CD14-positive monocyte (primary cell): Measurements from ENCODE around the gene BICD1. TPM values are rescaled to one million over a fixed set of nuclear protein-coding genes. Genes with fewer than 3 reads are reported as not detected.

Experiments used
- DNase-seq, 3 donors: peaks; one replicate each; pipeline ENCODE4 v3.0.0-alpha.2; 2011 to 2022
- H2AFZ ChIP-seq: 2 replicates; pipeline ENCODE4 v1.6.0; 2012; ENCODE audit warnings: mild to moderate bottlenecking, low read depth, low read length, inconsistent platforms; ENCODE audit not compliant: insufficient read depth, poor library complexity, severe bottlenecking
- H3K27ac ChIP-seq, 2 donors: 1 replicate in 1 of 2; 2 replicates in 1 of 2; pipeline ENCODE4 v1.5.1; 2012 to 2013; ENCODE audit warnings: low read length in 2 of 2, control low read depth in 1 of 2, inconsistent platforms in 1 of 2, low read depth in 1 of 2, mild to moderate bottlenecking in 1 of 2
- H3K27me3 ChIP-seq, 2 donors: one replicate each; pipeline versions ENCODE4 v1.6.0 to v1.6.1; 2011 to 2013; ENCODE audit warnings: low read length in 2 of 2; ENCODE audit not compliant: control insufficient read depth in 2 of 2, insufficient read depth in 2 of 2
- H3K36me3 ChIP-seq, 2 donors: replicated peaks in 1 of 2; 1 replicate in 1 of 2; 2 replicates in 1 of 2; pipeline versions ENCODE4 v1.5.1 to v1.6.1; 2012 to 2013; ENCODE audit warnings: low read length in 2 of 2, control low read depth in 1 of 2, inconsistent platforms in 1 of 2, mild to moderate bottlenecking in 1 of 2; ENCODE audit not compliant: insufficient read depth in 2 of 2, control insufficient read depth in 1 of 2
- H3K4me1 ChIP-seq, 2 donors: 1 replicate in 1 of 2; 2 replicates in 1 of 2; pipeline versions ENCODE4 v1.5.1 to v1.6.1; 2012 to 2013; ENCODE audit warnings: low read length in 2 of 2, control low read depth in 1 of 2, inconsistent platforms in 1 of 2, mild to moderate bottlenecking in 1 of 2, moderate library complexity in 1 of 2; ENCODE audit not compliant: insufficient read depth in 2 of 2, control insufficient read depth in 1 of 2
- H3K4me2 ChIP-seq: replicated peaks from 2 replicates; pipeline ENCODE3; 2012; ENCODE audit warnings: low read length, moderate library complexity, mild to moderate bottlenecking; ENCODE audit not compliant: poor library complexity, severe bottlenecking; ENCODE audit errors: extremely low read depth
- H3K4me3 ChIP-seq, 3 experiments: fragments of 200-600 bp in 1 of 3; sonication (generic) in 1 of 3; replicated peaks in 1 of 3; 1 replicate in 2 of 3; 2 replicates in 1 of 3; pipeline ENCODE4 v1.5.1; 2011 to 2013; ENCODE audit warnings: low read length in 3 of 3, mild to moderate bottlenecking in 3 of 3, control low read depth in 2 of 3, low read depth in 2 of 3, inconsistent platforms in 1 of 3, moderate library complexity in 1 of 3
- H3K79me2 ChIP-seq: 2 replicates; pipeline ENCODE4 v1.6.0; 2012; ENCODE audit warnings: mild to moderate bottlenecking, control low read depth, inconsistent platforms, low read length, moderate library complexity; ENCODE audit not compliant: insufficient read depth
- H3K9ac ChIP-seq: 2 replicates; pipeline ENCODE4 v1.6.0; 2017; ENCODE audit warnings: low read length, mild to moderate bottlenecking; ENCODE audit not compliant: insufficient read depth, poor library complexity, severe bottlenecking
- H3K9me3 ChIP-seq, 2 donors: replicated peaks in 1 of 2; 1 replicate in 1 of 2; 2 replicates in 1 of 2; pipeline versions ENCODE4 v1.5.1 to v1.6.1; 2012 to 2013; ENCODE audit warnings: low read length in 2 of 2, control low read depth in 1 of 2; ENCODE audit not compliant: control insufficient read depth in 1 of 2, insufficient read depth in 1 of 2
- H4K20me1 ChIP-seq: 2 replicates; pipeline ENCODE4 v1.6.0; 2012; ENCODE audit warnings: mild to moderate bottlenecking, low read length, control low read depth, moderate library complexity; ENCODE audit not compliant: insufficient read depth
- H3K27ac Mint-ChIP-seq, 7 donors: one replicate each; pipeline ENCODE4 v1.8.0; 2020; ENCODE audit warnings: mild to moderate bottlenecking in 7 of 7, mixed read lengths in 7 of 7, moderate library complexity in 6 of 7, inconsistent platforms in 2 of 7
- H3K27me3 Mint-ChIP-seq, 3 donors: one replicate each; pipeline ENCODE4 v1.8.0; 2021 to 2022; ENCODE audit warnings: low read depth in 3 of 3, mild to moderate bottlenecking in 3 of 3, mixed read lengths in 3 of 3, moderate library complexity in 3 of 3, inconsistent platforms in 1 of 3
- H3K36me3 Mint-ChIP-seq, 2 donors: one replicate each; pipeline ENCODE4 v1.8.0; 2020; ENCODE audit warnings: mixed read lengths in 2 of 2, inconsistent platforms in 1 of 2, mild to moderate bottlenecking in 1 of 2
- H3K4me1 Mint-ChIP-seq: one replicate; pipeline ENCODE4 v1.8.0; 2020; ENCODE audit warnings: mild to moderate bottlenecking, mixed read lengths
- H3K4me3 Mint-ChIP-seq, 2 donors: one replicate each; pipeline ENCODE4 v1.8.0; 2020; ENCODE audit warnings: mild to moderate bottlenecking in 2 of 2, mixed read lengths in 2 of 2, moderate library complexity in 1 of 2
- H3K9me3 Mint-ChIP-seq, 7 donors: one replicate each; pipeline ENCODE4 v1.8.0; 2020 to 2022; ENCODE audit warnings: mixed read lengths in 7 of 7, mild to moderate bottlenecking in 6 of 7, moderate library complexity in 6 of 7, inconsistent platforms in 2 of 7
- CTCF ChIP-seq: fragments of 200-600 bp; IDR thresholded peaks from one replicate; pipeline ENCODE4 v1.8.0; 2022; ENCODE audit warnings: antibody characterized with exemption, mild to moderate bottlenecking
- WGBS: methylation state at CpG from one replicate; pipeline ENCODE4 v1.1.5; 2013; ENCODE audit warnings: missing lambda C conversion rate; ENCODE audit not compliant: insufficient coverage; 5-methylcytosine and 5-hydroxymethylcytosine counted together
- intact Hi-C, 2 donors: fragments of 100-400 bp; cut with micrococcal nuclease; formaldehyde crosslinking; loops; one replicate each; pipeline versions ENCODE4 v1.15.0 to v1.15.1; 2023
- polyA plus RNA-seq, 3 donors: library from polyadenylated mRNA; depleted of rRNA in 1 of 3; unstranded in 2 of 3; stranded (reverse) in 1 of 3; fragments of 300-500 nt in 2 of 3; fragments of >200 nt in 1 of 3; fragmentation: Illumina TruSeq in 2 of 3; gene quantifications; 1 replicate in 2 of 3; 2 replicates in 1 of 3; pipeline ENCODE4 v1.2.3, GENCODE V29; 2012 to 2021

The BICD1 gene
- polyA plus RNA-seq, 3 donors, result 0.55 to 2.1 (median 1.6) TPM

GRCh38 chr12:32211066-32211899, 104.6 kb downstream of the BICD1 start:
- TF ChIP-seq CTCF, result no peak
- Histone ChIP-seq H3K4me3 (no peak overlapping the region), H3K27ac (no peak overlapping the region), H3K4me1 (peaks cover 5 to 6% of the 10 kb centered on the region in 2 donors), H3K79me2 (no peaks in the 10 kb centered on the region), H3K9ac (no peak overlapping the region), H3K27me3 (no peaks in the 10 kb centered on the region), H3K9me3 (no peaks in the 10 kb centered on the region), H4K20me1 (no peaks in the 10 kb centered on the region), H3K36me3 (no peaks in the 10 kb centered on the region), H3K4me2 (no peak overlapping the region), H2AFZ (peak overlapping the region; percentile 18)
- WGBS, result 6% methylated on average over 2 of the region's 2 CpGs
- no peak for DNase-seq
- peaks cover 13% of the 10 kb centered on the region for H3K4me1 Mint-ChIP-seq
- H3K36me3 Mint-ChIP-seq, result no peaks in the 10 kb centered on the region
- intact Hi-C loops, result no loop called here
- peaks cover 0 to 2% (median 0%) of the 10 kb centered on the region in 7 donors for H3K9me3 Mint-ChIP-seq
- no peak overlapping the region for H3K27ac Mint-ChIP-seq
- no peaks in the 10 kb centered on the region for H3K27me3 Mint-ChIP-seq
- H3K4me3 Mint-ChIP-seq, result no peak overlapping the region

GRCh38 chr12:32211900-32212156, 105.2 kb downstream of the BICD1 start:
- no peak overlapping the region for H3K9ac ChIP-seq
- Mint-ChIP-seq H3K4me1 (peaks cover 16% of the 10 kb centered on the region), H3K9me3 (peaks cover 0 to 2% (median 0%) of the 10 kb centered on the region in 7 donors), H3K36me3 (no peaks in the 10 kb centered on the region), H3K27me3 (no peaks in the 10 kb centered on the region), H3K27ac (no peak overlapping the region), H3K4me3 (no peak overlapping the region)
- H3K4me3 ChIP-seq, result no peak overlapping the region
- H3K27me3 ChIP-seq, result no peaks in the 10 kb centered on the region
- H2AFZ ChIP-seq, result peak overlapping the region; percentile 18
- H3K36me3 ChIP-seq, result no peaks in the 10 kb centered on the region
- WGBS, result no CpG with 5 or more reads among the region's 2 CpGs
- H4K20me1 ChIP-seq, result no peaks in the 10 kb centered on the region
- no peak for DNase-seq
- no peak overlapping the region for H3K27ac ChIP-seq
- no peaks in the 10 kb centered on the region for H3K79me2 ChIP-seq
- peaks cover 6% of the 10 kb centered on the region in 2 donors for H3K4me1 ChIP-seq
- no peaks in the 10 kb centered on the region for H3K9me3 ChIP-seq
- TF ChIP-seq CTCF, result no peak
- intact Hi-C loops, result no loop called here
- no peak overlapping the region for H3K4me2 ChIP-seq
